ENCODE measurements around the gene FAM131B.

DNA sequence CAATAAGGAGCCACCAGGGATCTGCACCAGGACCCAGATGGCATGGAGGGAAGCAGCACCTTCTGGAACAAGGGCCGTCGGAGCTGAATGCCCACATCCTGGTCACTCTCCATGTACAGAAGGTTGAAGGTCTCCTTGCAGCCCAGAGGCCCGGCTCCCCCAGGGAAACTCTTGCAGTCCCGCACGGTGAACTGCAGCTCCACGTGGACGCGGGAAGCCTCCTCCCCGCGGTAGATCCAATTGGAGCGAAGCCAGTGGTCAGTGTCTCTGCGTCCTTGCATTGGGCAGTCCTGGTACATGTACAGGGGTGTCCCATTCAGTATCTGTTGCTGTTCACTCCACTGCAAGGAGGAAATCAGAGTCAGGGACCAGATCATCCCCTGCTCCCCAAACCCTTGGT, 38.8 kb upstream of the FAM131B start:
- TF ChIP-seq, protein P1, sequence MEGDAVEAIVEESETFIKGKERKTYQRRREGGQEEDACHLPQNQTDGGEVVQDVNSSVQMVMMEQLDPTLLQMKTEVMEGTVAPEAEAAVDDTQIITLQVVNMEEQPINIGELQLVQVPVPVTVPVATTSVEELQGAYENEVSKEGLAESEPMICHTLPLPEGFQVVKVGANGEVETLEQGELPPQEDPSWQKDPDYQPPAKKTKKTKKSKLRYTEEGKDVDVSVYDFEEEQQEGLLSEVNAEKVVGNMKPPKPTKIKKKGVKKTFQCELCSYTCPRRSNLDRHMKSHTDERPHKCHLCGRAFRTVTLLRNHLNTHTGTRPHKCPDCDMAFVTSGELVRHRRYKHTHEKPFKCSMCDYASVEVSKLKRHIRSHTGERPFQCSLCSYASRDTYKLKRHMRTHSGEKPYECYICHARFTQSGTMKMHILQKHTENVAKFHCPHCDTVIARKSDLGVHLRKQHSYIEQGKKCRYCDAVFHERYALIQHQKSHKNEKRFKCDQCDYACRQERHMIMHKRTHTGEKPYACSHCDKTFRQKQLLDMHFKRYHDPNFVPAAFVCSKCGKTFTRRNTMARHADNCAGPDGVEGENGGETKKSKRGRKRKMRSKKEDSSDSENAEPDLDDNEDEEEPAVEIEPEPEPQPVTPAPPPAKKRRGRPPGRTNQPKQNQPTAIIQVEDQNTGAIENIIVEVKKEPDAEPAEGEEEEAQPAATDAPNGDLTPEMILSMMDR (IDR thresholded peaks at IDR 0.05): no peak
- no peak for TF ChIP-seq JUN (CRISPR knock-in tag; IDR thresholded peaks at IDR 0.05)
- TF ChIP-seq NFE2L1 (CRISPR knock-in tag; IDR thresholded peaks at IDR 0.05): no peak
- TF ChIP-seq, protein P2, sequence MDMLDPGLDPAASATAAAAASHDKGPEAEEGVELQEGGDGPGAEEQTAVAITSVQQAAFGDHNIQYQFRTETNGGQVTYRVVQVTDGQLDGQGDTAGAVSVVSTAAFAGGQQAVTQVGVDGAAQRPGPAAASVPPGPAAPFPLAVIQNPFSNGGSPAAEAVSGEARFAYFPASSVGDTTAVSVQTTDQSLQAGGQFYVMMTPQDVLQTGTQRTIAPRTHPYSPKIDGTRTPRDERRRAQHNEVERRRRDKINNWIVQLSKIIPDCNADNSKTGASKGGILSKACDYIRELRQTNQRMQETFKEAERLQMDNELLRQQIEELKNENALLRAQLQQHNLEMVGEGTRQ (CRISPR knock-in tag; IDR thresholded peaks at IDR 0.05): no peak
